Right atrium auricular region (tissue), 2 donors: ENCODE data around the gene SSBP2. TPM values are rescaled to one million over a fixed set of nuclear protein-coding genes. Genes with fewer than 3 reads are reported as not detected.
"Not testable (repeated sequence)": the region's sequence is repeated elsewhere in the genome, so short reads cannot be mapped to it uniquely, and the experiment has no call there.

Source experiments
- DNase-seq: peaks from one replicate; pipeline ENCODE4 v3.0.0-alpha.2; 2019; ENCODE audit warnings: low spot score
- H3K27ac ChIP-seq, 2 donors: fragments of 200-600 bp; sonication (generic); 1 replicate in 1 of 2; 2 replicates in 1 of 2; pipeline ENCODE4 v1.5.1; 2016 to 2019
- H3K27me3 ChIP-seq, 2 donors: fragments of 200-600 bp; sonication (generic); one replicate each; pipeline versions ENCODE4 v1.5.1 to v1.6.0; 2017 to 2019
- H3K36me3 ChIP-seq: fragments of 200-600 bp; sonication (generic); one replicate; pipeline ENCODE4 v1.5.1; 2016
- H3K4me1 ChIP-seq, 2 donors: fragments of 200-600 bp; sonication (generic); one replicate each; pipeline versions ENCODE4 v1.5.1 to v1.6.0; 2017 to 2019
- H3K4me3 ChIP-seq, 2 donors: fragments of 200-600 bp; sonication (generic); 1 replicate in 1 of 2; 2 replicates in 1 of 2; pipeline ENCODE4 v1.5.1; 2017 to 2019; ENCODE audit warnings: mild to moderate bottlenecking in 1 of 2, moderate library complexity in 1 of 2
- H3K9me3 ChIP-seq, 2 donors: fragments of 200-600 bp; sonication (generic); one replicate each; pipeline ENCODE4 v1.5.1; 2019
- CTCF ChIP-seq, 2 donors: fragments of 200-600 bp; sonication (generic); IDR thresholded peaks; one replicate each; pipeline ENCODE4 v1.5.1; 2019; ENCODE audit warnings: antibody characterized with exemption in 2 of 2
- total RNA-seq, 2 donors: library from RNA; depleted of rRNA; stranded (reverse); fragments of >200 nt; gene quantifications; one replicate each; pipeline ENCODE4 v1.1.0, GENCODE V29; 2016

The SSBP2 gene
- total RNA-seq, 2 donors from 2014 or later: 29.3 to 55.1 TPM

- no peaks in the 10 kb centered on the region for H3K27me3 ChIP-seq
- DNase-seq: no peak
- no peak overlapping the region for H3K4me3 ChIP-seq
- H3K36me3 ChIP-seq: no peaks in the 10 kb centered on the region
- no peaks in the 10 kb centered on the region for H3K4me1 ChIP-seq
- no peak overlapping the region for H3K27ac ChIP-seq
- no peaks in the 10 kb centered on the region for H3K9me3 ChIP-seq
- TF ChIP-seq CTCF (IDR thresholded peaks at IDR 0.05): no peak
Observed at GRCh38 chr5:81629986-81630385, 120.9 kb downstream of the SSBP2 start.

- H3K27me3 ChIP-seq, DNase-seq, H3K4me3 ChIP-seq, H3K4me1 ChIP-seq, H3K9me3 ChIP-seq, H3K27ac ChIP-seq, H3K36me3 ChIP-seq: not testable (repeated sequence)
Observed at GRCh38 chr5:81628061-81628460, 122.8 kb downstream of the SSBP2 start.

- no peak for DNase-seq
- TF ChIP-seq CTCF (IDR thresholded peaks at IDR 0.05): no peak
- H3K27ac ChIP-seq: no peak overlapping the region
- no peaks in the 10 kb centered on the region for H3K4me1 ChIP-seq
- no peaks in the 10 kb centered on the region for H3K9me3 ChIP-seq
- H3K27me3 ChIP-seq: no peaks in the 10 kb centered on the region
- no peaks in the 10 kb centered on the region for H3K36me3 ChIP-seq
- H3K4me3 ChIP-seq: no peak overlapping the region
Observed at GRCh38 chr5:81626524-81626923, 124.4 kb downstream of the SSBP2 start.

GRCh38 chr5:81609810-81610375, 141.0 kb downstream of the SSBP2 start:
- Histone ChIP-seq H3K27ac (no peak overlapping the region), H3K9me3 (peaks cover 0 to 6% of the 10 kb centered on the region in 2 donors)
- no peak for TF ChIP-seq CTCF (IDR thresholded peaks at IDR 0.05)

GRCh38 chr5:81608976-81609375, 141.9 kb downstream of the SSBP2 start:
- H3K36me3 ChIP-seq: peaks cover 14% of the 10 kb centered on the region
- H3K27ac ChIP-seq: no peak overlapping the region
- H3K4me1 ChIP-seq: no peaks in the 10 kb centered on the region
- peaks cover 0 to 6% of the 10 kb centered on the region in 2 donors for H3K9me3 ChIP-seq
- H3K27me3 ChIP-seq: no peaks in the 10 kb centered on the region
- no peak for TF ChIP-seq CTCF (IDR thresholded peaks at IDR 0.05)
- no peak for DNase-seq
- H3K4me3 ChIP-seq: no peak overlapping the region

More at GRCh38 chr5:81609810-81610375, 141.0 kb downstream of the SSBP2 start:
- Histone ChIP-seq H3K4me3 (no peak overlapping the region), H3K4me1 (no peaks in the 10 kb centered on the region), H3K27me3 (no peaks in the 10 kb centered on the region), H3K36me3 (peaks cover 14% of the 10 kb centered on the region)
- no peak for DNase-seq

- DNase-seq: no peak
- Histone ChIP-seq H3K27me3 (no peaks in the 10 kb centered on the region), H3K4me1 (no peaks in the 10 kb centered on the region), H3K27ac (no peak overlapping the region), H3K36me3 (peaks cover 14% of the 10 kb centered on the region), H3K4me3 (no peak overlapping the region), H3K9me3 (peaks cover 0 to 6% of the 10 kb centered on the region in 2 donors)
- no peak for TF ChIP-seq CTCF (IDR thresholded peaks at IDR 0.05)
Observed at GRCh38 chr5:81607693-81608092, 143.2 kb downstream of the SSBP2 start.
